GM23248 (cell line): ENCODE measurements around the gene CNIH3.

Source experiments
- EZH2 ChIP-seq: fragments of 200-600 bp; sonication (generic); IDR thresholded peaks from 2 replicates; pipeline ENCODE4 v1.6.1; 2018; ENCODE audit warnings: antibody characterized with exemption, mild to moderate bottlenecking; ENCODE audit not compliant: insufficient read depth, poor library complexity, severe bottlenecking
- EZH2phosphoT487 ChIP-seq: fragments of 200-600 bp; sonication (generic); IDR thresholded peaks from 2 replicates; pipeline ENCODE4 v1.6.1; 2018; ENCODE audit warnings: antibody characterized with exemption, moderate library complexity, mild to moderate bottlenecking, low read depth; ENCODE audit not compliant: insufficient read depth

DNA sequence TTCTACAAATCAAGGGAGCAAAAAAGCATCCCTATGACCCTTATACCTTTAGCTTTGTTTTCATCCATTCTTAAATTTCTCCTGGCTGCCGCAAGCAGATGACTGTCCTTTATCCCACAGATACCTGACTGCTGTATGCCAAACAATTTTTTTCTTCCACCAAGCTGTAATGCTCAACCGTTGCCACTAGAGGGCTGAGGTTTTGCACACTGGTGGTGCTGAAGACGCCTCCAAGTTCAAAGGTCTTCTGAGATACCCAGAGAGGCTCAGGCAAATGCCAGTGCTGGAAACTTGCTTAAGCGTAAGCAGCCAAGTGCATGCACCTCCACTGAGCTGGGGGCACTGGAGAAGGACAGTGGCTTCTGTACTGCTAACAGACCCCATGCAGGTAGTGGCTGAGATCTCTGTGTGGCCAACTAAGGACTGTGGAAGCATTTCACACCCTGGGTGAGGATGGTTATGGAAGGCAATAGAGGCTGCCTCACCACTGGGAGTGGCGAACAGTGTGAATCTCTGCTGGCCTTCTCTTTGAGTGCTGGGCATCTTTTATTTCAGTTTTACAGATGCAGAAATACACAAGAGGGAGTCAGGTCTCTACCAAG, 28.5 kb downstream of the CNIH3 start:
- no peak for TF ChIP-seq EZH2
- TF ChIP-seq EZH2phosphoT487, result no peak
